ENCODE measurements around the gene ALOX12. TPM values are rescaled to one million over a fixed set of nuclear protein-coding genes. Genes with fewer than 3 reads are reported as not detected.

Gene ALOX12
- total RNA-seq, 4 donors from 2014 or later, result not detected

- H3K36me3 ChIP-seq, result peaks cover 0 to 48% (median 0%) of the 10 kb centered on the region in 3 donors
- H3K4me3 ChIP-seq, result no peak overlapping the region
- no peaks in the 10 kb centered on the region for H3K27me3 ChIP-seq
- H3K4me1 ChIP-seq, result peaks cover 0 to 7% (median 0%) of the 10 kb centered on the region in 4 donors
- H3K9me3 ChIP-seq, result no peaks in the 10 kb centered on the region
- H3K27ac ChIP-seq, result no peak overlapping the region
- no peak for TF ChIP-seq POLR2A (IDR thresholded peaks at IDR 0.05)
- TF ChIP-seq CTCF (IDR thresholded peaks at IDR 0.05), result peak; percentile 35 to 87 (median 77)
- peak in 1 of 3 donors; percentile 56 for DNase-seq
Measured at GRCh38 chr17:7004398-7005253, 8.8 kb downstream of the ALOX12 start.

GRCh38 chr17:7005716-7006115, 9.9 kb downstream of the ALOX12 start:
- Histone ChIP-seq H3K27me3 (no peaks in the 10 kb centered on the region), H3K4me1 (peaks cover under 1 to 15% (median 3%) of the 10 kb centered on the region in 4 donors), H3K4me3 (no peak overlapping the region), H3K36me3 (peaks cover 0 to 40% (median 0%) of the 10 kb centered on the region in 3 donors), H3K9me3 (no peaks in the 10 kb centered on the region), H3K27ac (no peak overlapping the region)
- TF ChIP-seq CTCF (IDR thresholded peaks at IDR 0.05) (no peak), POLR2A (IDR thresholded peaks at IDR 0.05) (no peak)
- DNase-seq, result no peak

- Histone ChIP-seq H3K27me3 (no peaks in the 10 kb centered on the region), H3K36me3 (peaks cover 0 to 27% (median 0%) of the 10 kb centered on the region in 3 donors), H3K9me3 (no peaks in the 10 kb centered on the region), H3K4me3 (no peak overlapping the region), H3K27ac (no peak overlapping the region), H3K4me1 (peaks cover 4 to 25% (median 11%) of the 10 kb centered on the region in 4 donors)
- TF ChIP-seq POLR2A (IDR thresholded peaks at IDR 0.05) (no peak), CTCF (IDR thresholded peaks at IDR 0.05) (no peak)
- no peak for DNase-seq
Measured at GRCh38 chr17:7007143-7007542, 11.3 kb downstream of the ALOX12 start.

- Histone ChIP-seq H3K9me3 (no peaks in the 10 kb centered on the region), H3K27ac (no peak overlapping the region), H3K4me1 (peaks cover 4 to 40% (median 22%) of the 10 kb centered on the region in 4 donors), H3K27me3 (no peaks in the 10 kb centered on the region), H3K36me3 (peaks cover 0 to 11% (median 0%) of the 10 kb centered on the region in 3 donors), H3K4me3 (peak overlapping the region in 1 of 4 donors; percentile 78)
- TF ChIP-seq POLR2A (IDR thresholded peaks at IDR 0.05) (no peak), CTCF (IDR thresholded peaks at IDR 0.05) (no peak)
- no peak for DNase-seq
Measured at GRCh38 chr17:7010523-7010922, 14.7 kb downstream of the ALOX12 start.

- no peak for DNase-seq
- TF ChIP-seq CTCF (IDR thresholded peaks at IDR 0.05) (no peak), POLR2A (IDR thresholded peaks at IDR 0.05) (no peak)
- Histone ChIP-seq H3K27me3 (no peaks in the 10 kb centered on the region), H3K4me1 (peaks cover 4 to 48% (median 23%) of the 10 kb centered on the region in 4 donors), H3K36me3 (peaks cover 0 to 8% (median 0%) of the 10 kb centered on the region in 3 donors), H3K4me3 (peak overlapping the region; percentile 65 to 88 (median 78)), H3K27ac (peak overlapping the region in 2 of 4 donors; percentile 94 to 98), H3K9me3 (no peaks in the 10 kb centered on the region)
Measured at GRCh38 chr17:7011415-7011814, 15.6 kb downstream of the ALOX12 start.
